Measurements from ENCODE around the gene AKT3. TPM values are rescaled to one million over a fixed set of nuclear protein-coding genes. Genes with fewer than 3 reads are reported as not detected.

Gene AKT3
- total RNA-seq, 4 donors from 2014 or later, result 51.7 to 84.1 (median 71.1) TPM

DNA sequence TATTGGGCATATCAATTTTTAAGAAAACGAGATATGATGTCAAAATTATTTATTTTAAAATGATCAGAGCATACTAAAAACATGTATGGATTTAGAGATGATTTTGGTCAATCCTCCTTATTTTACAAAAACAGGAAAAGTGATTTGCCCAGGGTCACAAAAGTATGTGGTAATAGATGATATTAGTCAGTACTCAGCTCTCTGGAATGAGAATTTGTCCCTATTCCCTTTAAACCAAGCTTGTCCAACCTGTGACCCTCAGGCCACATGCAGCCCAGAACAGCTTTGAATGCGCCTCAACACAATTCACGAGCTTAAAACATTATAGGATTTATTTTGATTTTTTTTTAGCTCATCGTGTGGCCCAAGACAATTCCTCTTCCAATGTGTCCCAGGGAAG, 104.7 kb downstream of the AKT3 start:
- DNase-seq, result no peak
- Histone ChIP-seq H3K27ac (no peak overlapping the region), H3K4me3 (replicated peaks in 1 of 3) (no peak overlapping the region), H3K36me3 (no peaks in the 10 kb centered on the region), H3K27me3 (no peaks in the 10 kb centered on the region), H3K4me1 (peaks cover 0 to 2% of the 10 kb centered on the region in 2 donors), H3K9me3 (no peaks in the 10 kb centered on the region)
- intact Hi-C loops (cut with DNase I), result no loop called here
- 95% methylated on average over 4 of the region's 4 CpGs for WGBS, 2 donors
- TF ChIP-seq POLR2A (IDR thresholded peaks at IDR 0.05), result no peak

DNA sequence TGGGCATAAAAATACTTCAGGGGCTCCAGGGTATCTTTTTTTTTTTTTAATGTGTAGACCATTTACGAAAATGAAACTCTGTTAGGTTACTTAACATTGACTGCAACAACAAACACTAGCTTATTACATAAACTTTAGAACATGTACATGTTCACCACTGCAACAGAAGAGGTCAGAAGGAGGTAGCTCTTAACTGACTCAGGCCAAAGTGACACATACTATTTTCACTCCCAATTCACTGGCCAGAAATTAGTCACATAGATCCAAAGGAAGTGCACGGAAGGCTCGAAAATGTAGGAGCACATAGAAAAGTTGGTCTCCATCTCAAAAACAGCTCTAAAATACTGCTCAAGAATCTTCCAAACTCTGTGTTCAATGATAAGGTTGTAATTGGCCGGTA, 107.2 kb downstream of the AKT3 start:
- Histone ChIP-seq H3K4me3 (replicated peaks in 1 of 3) (no peak overlapping the region), H3K9me3 (no peaks in the 10 kb centered on the region), H3K27ac (no peak overlapping the region), H3K36me3 (no peaks in the 10 kb centered on the region), H3K4me1 (peaks cover 8 to 13% of the 10 kb centered on the region in 2 donors), H3K27me3 (no peaks in the 10 kb centered on the region)
- TF ChIP-seq, protein P1, sequence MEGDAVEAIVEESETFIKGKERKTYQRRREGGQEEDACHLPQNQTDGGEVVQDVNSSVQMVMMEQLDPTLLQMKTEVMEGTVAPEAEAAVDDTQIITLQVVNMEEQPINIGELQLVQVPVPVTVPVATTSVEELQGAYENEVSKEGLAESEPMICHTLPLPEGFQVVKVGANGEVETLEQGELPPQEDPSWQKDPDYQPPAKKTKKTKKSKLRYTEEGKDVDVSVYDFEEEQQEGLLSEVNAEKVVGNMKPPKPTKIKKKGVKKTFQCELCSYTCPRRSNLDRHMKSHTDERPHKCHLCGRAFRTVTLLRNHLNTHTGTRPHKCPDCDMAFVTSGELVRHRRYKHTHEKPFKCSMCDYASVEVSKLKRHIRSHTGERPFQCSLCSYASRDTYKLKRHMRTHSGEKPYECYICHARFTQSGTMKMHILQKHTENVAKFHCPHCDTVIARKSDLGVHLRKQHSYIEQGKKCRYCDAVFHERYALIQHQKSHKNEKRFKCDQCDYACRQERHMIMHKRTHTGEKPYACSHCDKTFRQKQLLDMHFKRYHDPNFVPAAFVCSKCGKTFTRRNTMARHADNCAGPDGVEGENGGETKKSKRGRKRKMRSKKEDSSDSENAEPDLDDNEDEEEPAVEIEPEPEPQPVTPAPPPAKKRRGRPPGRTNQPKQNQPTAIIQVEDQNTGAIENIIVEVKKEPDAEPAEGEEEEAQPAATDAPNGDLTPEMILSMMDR (IDR thresholded peaks at IDR 0.05), result no peak
- TF ChIP-seq POLR2A (IDR thresholded peaks at IDR 0.05), result no peak
- WGBS, 2 donors, result 85 to 92% methylated on average over 4 of the region's 4 CpGs
- DNase-seq, result no peak
- intact Hi-C loops (cut with DNase I), result no loop called here

DNA sequence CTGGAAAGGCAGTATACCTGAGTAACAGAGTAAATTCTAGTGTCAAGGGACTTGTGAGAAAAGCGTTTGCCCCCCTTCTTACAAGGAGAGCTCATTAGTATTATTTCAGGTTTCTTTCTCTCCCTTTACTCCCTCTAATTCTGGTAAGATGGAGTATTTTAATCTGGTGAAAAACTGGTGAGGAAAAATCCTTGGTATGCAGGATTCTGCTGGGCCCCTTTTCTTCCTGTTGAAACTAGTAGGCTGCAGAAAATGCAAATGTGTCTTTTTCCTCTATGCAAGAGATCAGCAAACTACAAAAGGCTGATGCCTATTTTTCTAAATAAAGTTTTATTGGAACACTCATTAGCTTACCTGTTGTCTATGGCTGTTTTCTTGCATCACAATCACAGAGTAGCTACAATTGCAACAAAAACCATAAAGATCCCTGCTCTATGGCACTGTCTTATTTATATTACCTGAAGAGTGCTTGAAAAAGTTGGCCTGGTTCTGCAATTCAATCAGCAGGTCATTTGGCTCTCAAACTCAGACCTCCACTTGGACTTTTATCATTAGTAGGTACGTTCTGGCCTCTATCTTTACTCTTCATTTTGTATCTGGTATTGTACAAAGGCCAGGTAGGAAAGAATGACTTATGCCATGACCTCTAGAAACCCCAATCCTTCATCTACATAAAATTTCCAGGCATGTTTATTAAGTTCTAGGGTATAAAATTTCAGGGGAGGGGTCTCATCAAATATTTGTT, 109.6 kb downstream of the AKT3 start:
- H3K27ac ChIP-seq, result no peak overlapping the region
- 89% methylated on average over 2 of the region's 2 CpGs for WGBS, 2 donors
- no peaks in the 10 kb centered on the region for H3K27me3 ChIP-seq
- H3K4me1 ChIP-seq, result peaks cover 8 to 13% of the 10 kb centered on the region in 2 donors
- intact Hi-C loops (cut with DNase I), result no loop called here
- no peaks in the 10 kb centered on the region for H3K36me3 ChIP-seq
- H3K4me3 ChIP-seq (replicated peaks in 1 of 3), result no peak overlapping the region
- DNase-seq, result no peak
- H3K9me3 ChIP-seq, result no peaks in the 10 kb centered on the region
- no peak for TF ChIP-seq POLR2A (IDR thresholded peaks at IDR 0.05)
- TF ChIP-seq, protein P1 (IDR thresholded peaks at IDR 0.05), result no peak

- Histone ChIP-seq H3K36me3 (no peaks in the 10 kb centered on the region), H3K9me3 (no peaks in the 10 kb centered on the region), H3K4me3 (replicated peaks in 1 of 3) (no peak overlapping the region), H3K27ac (no peak overlapping the region), H3K4me1 (peaks cover 8 to 13% of the 10 kb centered on the region in 2 donors), H3K27me3 (no peaks in the 10 kb centered on the region)
- intact Hi-C loops (cut with DNase I), result loop anchor here (10.0 kb wide), 1 partner anchor 385 kb away; no protein-coding TSS in a partner anchor
- DNase-seq, result no peak
- WGBS, 2 donors, result 69 to 74% methylated on average over 3 of the region's 3 CpGs
- no peak for TF ChIP-seq POLR2A (IDR thresholded peaks at IDR 0.05)
- TF ChIP-seq, protein P1 (IDR thresholded peaks at IDR 0.05), result no peak
These were observed 110.6 kb downstream of the AKT3 start for GRCh38 chr1:243739335-243740003.

- no peaks in the 10 kb centered on the region for H3K27me3 ChIP-seq
- H3K36me3 ChIP-seq, result no peaks in the 10 kb centered on the region
- TF ChIP-seq, protein P1 (IDR thresholded peaks at IDR 0.05), result no peak
- TF ChIP-seq POLR2A (IDR thresholded peaks at IDR 0.05), result no peak
- H3K4me3 ChIP-seq (replicated peaks in 1 of 3), result no peak overlapping the region
- H3K9me3 ChIP-seq, result no peaks in the 10 kb centered on the region
- intact Hi-C loops (cut with DNase I), result loop anchor here (10.0 kb wide), 1 partner anchor 383 kb away; no protein-coding TSS in a partner anchor
- peaks cover 8 to 13% of the 10 kb centered on the region in 2 donors for H3K4me1 ChIP-seq
- WGBS, 2 donors, result 68 to 76% methylated on average over 1 of the region's 1 CpG
- DNase-seq, result no peak
- no peak overlapping the region for H3K27ac ChIP-seq
These were observed 112.0 kb downstream of the AKT3 start for GRCh38 chr1:243738020-243738419.

Data from thyroid gland (tissue), 4 donors.